IPS-15b (cell line): ENCODE results near the gene RYR3.

Source experiments
- H3K27me3 ChIP-seq: one replicate; pipeline ENCODE4 v1.6.1; 2013; ENCODE audit warnings: low read length; ENCODE audit not compliant: control insufficient read depth, insufficient read depth
- H3K36me3 ChIP-seq: one replicate; pipeline ENCODE4 v1.6.1; 2013; ENCODE audit warnings: low read length; ENCODE audit not compliant: control insufficient read depth, insufficient read depth
- H3K4me1 ChIP-seq: one replicate; pipeline ENCODE4 v1.6.1; 2013; ENCODE audit warnings: mild to moderate bottlenecking, low read length; ENCODE audit not compliant: control insufficient read depth, insufficient read depth
- H3K4me3 ChIP-seq: one replicate; pipeline ENCODE4 v1.5.1; 2013; ENCODE audit warnings: low read depth, low read length
- H3K9ac ChIP-seq: one replicate; pipeline ENCODE4 v1.6.1; 2013; ENCODE audit warnings: low read depth, mild to moderate bottlenecking, low read length
- H3K9me3 ChIP-seq: one replicate; pipeline ENCODE4 v1.6.1; 2013; ENCODE audit warnings: mild to moderate bottlenecking, low read length; ENCODE audit not compliant: control insufficient read depth, insufficient read depth

RYR3 gene

DNA sequence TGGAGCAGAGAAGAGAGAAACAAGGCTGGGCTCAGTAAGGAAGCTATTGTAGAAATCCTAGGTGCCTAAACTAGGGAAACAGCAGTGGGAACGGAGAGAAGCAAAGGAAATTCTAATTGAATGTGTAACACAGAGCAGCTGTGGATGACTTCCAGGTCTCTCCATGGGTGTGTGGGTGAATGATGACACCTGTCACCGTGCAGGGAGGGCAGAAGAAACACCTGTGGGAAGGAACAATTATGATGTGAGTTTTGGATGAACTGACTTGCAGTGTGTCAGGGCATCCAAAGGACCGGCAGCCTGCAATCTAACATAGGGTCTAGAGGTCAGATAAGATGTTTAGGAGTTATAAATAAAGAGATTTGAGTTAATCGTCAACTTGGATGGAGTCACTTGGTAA, 144.2 kb downstream of the RYR3 start:
- Histone ChIP-seq H3K4me1 (no peaks in the 10 kb centered on the region), H3K27me3 (no peaks in the 10 kb centered on the region), H3K9ac (no peak overlapping the region), H3K36me3 (no peaks in the 10 kb centered on the region), H3K9me3 (no peaks in the 10 kb centered on the region), H3K4me3 (no peak overlapping the region)

- Histone ChIP-seq H3K9me3 (no peaks in the 10 kb centered on the region), H3K36me3 (no peaks in the 10 kb centered on the region), H3K4me1 (no peaks in the 10 kb centered on the region), H3K27me3 (no peaks in the 10 kb centered on the region), H3K4me3 (no peak overlapping the region), H3K9ac (no peak overlapping the region)
Observed at GRCh38 chr15:33458421-33458820, 147.7 kb downstream of the RYR3 start.

DNA sequence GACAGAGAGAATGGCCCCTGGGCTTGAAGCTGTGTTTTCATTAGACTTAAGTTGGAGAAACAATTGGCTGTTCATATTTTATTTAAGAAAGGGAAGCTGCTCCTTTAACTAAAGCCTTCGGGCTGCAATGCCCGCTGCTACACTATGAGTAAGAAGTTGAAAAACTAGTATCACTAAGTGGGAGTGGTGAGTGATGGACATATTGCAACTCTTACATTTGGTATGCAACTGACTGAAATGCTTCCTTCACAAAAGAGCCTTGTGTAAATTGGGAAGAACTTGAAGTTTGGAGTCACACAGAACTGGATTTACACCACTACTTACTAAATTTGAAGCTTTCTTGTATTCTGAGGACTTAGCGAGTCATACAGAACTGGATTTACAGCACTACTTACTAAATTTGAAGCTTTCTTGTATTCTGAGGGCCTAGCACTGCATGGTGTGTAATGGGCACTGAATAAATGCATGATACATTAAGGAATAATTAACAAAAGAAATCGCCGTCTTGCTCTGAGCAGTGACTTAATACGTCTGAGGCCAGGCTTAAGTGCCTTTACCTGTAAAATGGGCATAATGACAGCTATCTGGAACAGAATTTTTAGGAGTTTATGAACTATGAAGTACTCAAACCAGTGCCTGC, 149.5 kb downstream of the RYR3 start:
- Histone ChIP-seq H3K9ac (no peak overlapping the region), H3K36me3 (no peaks in the 10 kb centered on the region), H3K4me3 (no peak overlapping the region), H3K4me1 (no peaks in the 10 kb centered on the region), H3K27me3 (no peaks in the 10 kb centered on the region), H3K9me3 (no peaks in the 10 kb centered on the region)

DNA sequence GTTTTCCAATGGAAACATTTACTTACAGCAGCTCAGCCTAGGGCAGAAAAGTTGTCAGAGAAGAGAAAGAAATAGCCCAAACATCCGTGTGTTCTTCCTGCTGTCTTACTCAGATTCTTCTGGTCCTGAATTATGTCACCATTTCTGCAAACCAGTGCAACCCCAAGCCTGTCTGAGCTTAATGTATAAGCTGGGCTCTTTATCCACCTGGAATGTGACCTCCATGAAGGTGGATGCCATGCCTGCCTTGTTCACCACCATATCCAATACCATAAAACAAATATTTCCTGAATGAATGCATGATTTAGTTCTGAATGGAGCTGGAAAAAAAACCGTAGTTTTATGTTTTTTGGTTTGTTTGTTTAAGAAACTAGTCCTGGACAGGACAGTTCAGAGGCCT, 150.9 kb downstream of the RYR3 start:
- Histone ChIP-seq H3K4me3 (no peak overlapping the region), H3K27me3 (no peaks in the 10 kb centered on the region)

GRCh38 chr15:33467146-33467815, 156.5 kb downstream of the RYR3 start:
- H3K36me3 ChIP-seq, result no peaks in the 10 kb centered on the region
- peaks cover 7% of the 10 kb centered on the region for H3K4me1 ChIP-seq
- H3K9ac ChIP-seq, result no peak overlapping the region
- H3K27me3 ChIP-seq, result peaks cover 23% of the 10 kb centered on the region
- no peak overlapping the region for H3K4me3 ChIP-seq
- no peaks in the 10 kb centered on the region for H3K9me3 ChIP-seq

More for the DNA sequence above, 150.9 kb downstream of the RYR3 start:
- no peaks in the 10 kb centered on the region for H3K4me1 ChIP-seq
- no peak overlapping the region for H3K9ac ChIP-seq
- no peaks in the 10 kb centered on the region for H3K36me3 ChIP-seq
- H3K9me3 ChIP-seq, result no peaks in the 10 kb centered on the region

DNA sequence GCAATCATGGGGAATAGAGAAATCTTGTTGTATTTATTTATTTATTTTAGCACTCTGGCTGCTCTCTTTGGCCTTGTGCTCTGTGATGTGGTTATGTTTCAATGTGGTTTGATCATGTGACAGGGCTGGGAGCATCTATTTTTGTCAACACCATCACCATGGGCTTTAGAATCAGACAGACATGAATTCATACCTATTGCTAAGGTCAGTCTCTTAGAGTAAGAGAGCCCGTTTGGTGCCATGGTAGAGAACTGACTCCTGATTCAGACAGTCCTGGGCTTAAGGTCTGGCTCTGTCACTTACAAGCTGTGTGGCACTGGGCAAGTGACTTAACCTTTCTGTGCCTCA, 157.0 kb downstream of the RYR3 start:
- Histone ChIP-seq H3K4me1 (peaks cover 7% of the 10 kb centered on the region), H3K36me3 (no peaks in the 10 kb centered on the region), H3K9me3 (no peaks in the 10 kb centered on the region), H3K27me3 (peaks cover 23% of the 10 kb centered on the region), H3K4me3 (no peak overlapping the region), H3K9ac (no peak overlapping the region)

DNA sequence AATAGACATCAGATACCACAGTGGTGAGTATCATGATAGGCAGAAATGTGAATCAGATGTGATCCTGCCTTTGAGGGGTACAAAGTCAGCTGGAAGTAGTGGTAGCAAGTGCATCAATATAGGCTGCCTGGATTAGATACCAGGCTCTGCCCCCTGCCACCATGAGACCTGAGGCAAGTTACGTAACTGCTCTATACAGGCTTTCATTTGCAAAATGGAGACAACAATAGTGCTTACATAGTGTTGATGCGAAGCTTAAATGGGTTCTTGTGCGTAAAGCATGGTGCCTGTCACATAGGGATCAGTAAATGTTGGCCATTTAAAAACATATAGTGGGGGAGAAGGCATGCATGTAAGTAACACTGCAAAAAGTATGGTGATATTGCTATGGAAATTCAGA, 158.0 kb downstream of the RYR3 start:
- H3K9ac ChIP-seq, result no peak overlapping the region
- H3K36me3 ChIP-seq, result no peaks in the 10 kb centered on the region
- no peak overlapping the region for H3K4me3 ChIP-seq
- peaks cover 7% of the 10 kb centered on the region for H3K4me1 ChIP-seq
- no peaks in the 10 kb centered on the region for H3K9me3 ChIP-seq
- H3K27me3 ChIP-seq, result peaks cover 23% of the 10 kb centered on the region

GRCh38 chr15:33473005-33473404, 162.2 kb downstream of the RYR3 start:
- H3K36me3 ChIP-seq, result no peaks in the 10 kb centered on the region
- H3K4me1 ChIP-seq, result peaks cover 7% of the 10 kb centered on the region
- no peak overlapping the region for H3K9ac ChIP-seq
- no peaks in the 10 kb centered on the region for H3K9me3 ChIP-seq
- peaks cover 17% of the 10 kb centered on the region for H3K27me3 ChIP-seq
- no peak overlapping the region for H3K4me3 ChIP-seq

DNA sequence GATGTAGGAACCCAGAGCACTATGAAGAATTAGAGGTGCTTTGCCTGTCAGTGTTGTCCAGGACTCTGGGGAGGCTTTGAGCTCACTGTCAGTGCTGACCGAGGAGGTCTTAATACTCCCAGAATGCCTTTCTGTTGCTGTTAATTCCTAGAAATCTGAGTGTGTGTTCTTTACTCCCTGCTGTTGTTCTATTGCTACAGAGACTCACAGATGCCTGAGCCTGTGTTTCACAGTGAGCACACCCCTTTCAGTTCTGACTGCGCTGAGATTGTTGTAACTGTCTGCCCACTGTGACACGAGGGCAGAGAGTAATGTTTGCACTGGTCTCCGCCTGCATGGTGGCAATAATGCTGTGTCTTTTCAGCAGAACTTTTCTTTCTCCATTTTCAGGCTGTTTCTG, 162.9 kb downstream of the RYR3 start:
- Histone ChIP-seq H3K9me3 (no peaks in the 10 kb centered on the region), H3K4me3 (no peak overlapping the region), H3K36me3 (no peaks in the 10 kb centered on the region), H3K9ac (no peak overlapping the region), H3K27me3 (peaks cover 15% of the 10 kb centered on the region), H3K4me1 (peaks cover 7% of the 10 kb centered on the region)

- H3K4me3 ChIP-seq, result no peak overlapping the region
- H3K9me3 ChIP-seq, result no peaks in the 10 kb centered on the region
- no peaks in the 10 kb centered on the region for H3K4me1 ChIP-seq
- H3K27me3 ChIP-seq, result no peaks in the 10 kb centered on the region
- no peaks in the 10 kb centered on the region for H3K36me3 ChIP-seq
- H3K9ac ChIP-seq, result no peak overlapping the region
Observed at GRCh38 chr15:33476076-33476475, 165.3 kb downstream of the RYR3 start.

DNA sequence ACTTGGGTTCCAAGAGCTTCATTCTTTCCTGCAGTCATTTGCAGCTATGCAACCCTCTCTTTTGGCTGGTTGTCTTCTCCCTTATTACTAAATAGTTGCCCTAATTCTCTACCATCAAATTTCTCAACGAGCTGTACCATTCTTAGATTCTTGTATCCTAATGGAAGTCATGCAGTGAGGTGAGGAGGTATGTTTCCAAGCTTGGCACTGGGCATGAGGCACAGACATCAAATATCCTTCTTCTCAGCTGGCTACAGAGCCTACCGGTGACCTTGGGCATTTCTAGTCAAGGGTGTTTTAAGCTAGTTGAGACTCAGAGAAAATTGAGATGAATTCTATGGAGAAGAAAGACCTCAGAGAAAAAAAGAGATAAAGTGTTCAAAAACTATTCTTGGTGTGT, 166.1 kb downstream of the RYR3 start:
- Histone ChIP-seq H3K36me3 (no peaks in the 10 kb centered on the region), H3K9me3 (no peaks in the 10 kb centered on the region), H3K4me3 (no peak overlapping the region), H3K27me3 (no peaks in the 10 kb centered on the region), H3K9ac (no peak overlapping the region), H3K4me1 (no peaks in the 10 kb centered on the region)

- H3K36me3 ChIP-seq, result no peaks in the 10 kb centered on the region
- no peaks in the 10 kb centered on the region for H3K27me3 ChIP-seq
- no peak overlapping the region for H3K9ac ChIP-seq
- H3K4me1 ChIP-seq, result no peaks in the 10 kb centered on the region
- no peak overlapping the region for H3K4me3 ChIP-seq
- H3K9me3 ChIP-seq, result no peaks in the 10 kb centered on the region
Observed at GRCh38 chr15:33489335-33489734, 178.6 kb downstream of the RYR3 start.
